Upper lobe of right lung (tissue), 1 donor: Measurements from ENCODE around the gene SLC44A1. TPM values are rescaled to one million over a fixed set of nuclear protein-coding genes. Genes with fewer than 3 reads are reported as not detected.
A peak's percentile ranks its signal among the peaks of the same experiment; 100 is the strongest.

Source experiments
- ATAC-seq: fragments of 200-7000 bp; cut with Tn5 transposase; one replicate; pipeline ENCODE4 v1.9.1; 2020; ENCODE audit warnings: mild to moderate bottlenecking, moderate library complexity
- DNase-seq: peaks from one replicate; pipeline ENCODE4 v3.0.0-alpha.2; 2020
- H3K27ac ChIP-seq: fragments of 200-600 bp; one replicate; pipeline ENCODE4 v1.8.0; 2022
- H3K27me3 ChIP-seq: fragments of 200-600 bp; one replicate; pipeline ENCODE4 v1.8.0; 2022; ENCODE audit warnings: mild to moderate bottlenecking
- H3K36me3 ChIP-seq: fragments of 200-600 bp; one replicate; pipeline ENCODE4 v1.8.0; 2022
- H3K4me1 ChIP-seq: fragments of 200-600 bp; one replicate; pipeline ENCODE4 v1.8.0; 2022
- H3K4me3 ChIP-seq: fragments of 200-600 bp; one replicate; pipeline ENCODE4 v1.8.0; 2022; ENCODE audit warnings: mild to moderate bottlenecking
- H3K9me3 ChIP-seq: fragments of 200-600 bp; one replicate; pipeline ENCODE4 v1.8.0; 2022
- CTCF ChIP-seq: fragments of 200-600 bp; IDR thresholded peaks from one replicate; pipeline ENCODE4 v1.8.0; 2022; ENCODE audit warnings: antibody characterized with exemption
- intact Hi-C: fragments of 100-400 bp; cut with DNase I; formaldehyde crosslinking; loops from one replicate; pipeline ENCODE4 v1.11.0; 2022
- total RNA-seq: library from RNA; stranded (reverse); fragmentation: NEBNext Ultra II Directional; extraction: Animal tissue kit (Norgen Biotek cat#: 25700); gene quantifications from one replicate; pipeline ENCODE4 v1.2.1, GENCODE V29; 2021
- donor health status: DM: no; HTN: yes; CAD: no; lungs with severe emphysema.

Gene SLC44A1
- total RNA-seq, 1 donor from 2014 or later, result 66.1 TPM

GRCh38 chr9:105257809-105258208 is 13.4 kb downstream of the SLC44A1 start:
- intact Hi-C loops, result no loop called here
- no peak for TF ChIP-seq CTCF
- H3K4me1 ChIP-seq, result peaks cover 35% of the 10 kb centered on the region
- no peaks in the 10 kb centered on the region for H3K36me3 ChIP-seq
- no peaks in the 10 kb centered on the region for H3K27me3 ChIP-seq
- H3K4me3 ChIP-seq, result no peak overlapping the region
- ATAC-seq, result no peak
- DNase-seq, result no peak
- H3K27ac ChIP-seq, result no peak overlapping the region
- H3K9me3 ChIP-seq, result no peaks in the 10 kb centered on the region

GRCh38 chr9:105258225-105258737 is 13.8 kb downstream of the SLC44A1 start:
- ATAC-seq, result peak; percentile 51
- Histone ChIP-seq H3K9me3 (no peaks in the 10 kb centered on the region), H3K27me3 (no peaks in the 10 kb centered on the region), H3K4me1 (peaks cover 35% of the 10 kb centered on the region), H3K27ac (no peak overlapping the region), H3K4me3 (no peak overlapping the region), H3K36me3 (no peaks in the 10 kb centered on the region)
- TF ChIP-seq CTCF, result no peak
- intact Hi-C loops, result no loop called here
- DNase-seq, result no peak

GRCh38 chr9:105259274-105259673 is 14.8 kb downstream of the SLC44A1 start:
- DNase-seq (no peak), ATAC-seq (no peak)
- H3K27ac ChIP-seq, result peak overlapping the region; percentile 15
- no peaks in the 10 kb centered on the region for H3K36me3 ChIP-seq
- intact Hi-C loops, result no loop called here
- no peaks in the 10 kb centered on the region for H3K9me3 ChIP-seq
- H3K27me3 ChIP-seq, result no peaks in the 10 kb centered on the region
- no peak overlapping the region for H3K4me3 ChIP-seq
- peaks cover 35% of the 10 kb centered on the region for H3K4me1 ChIP-seq
- no peak for TF ChIP-seq CTCF

- no peak for TF ChIP-seq CTCF
- Histone ChIP-seq H3K36me3 (no peaks in the 10 kb centered on the region), H3K27me3 (no peaks in the 10 kb centered on the region), H3K27ac (peak overlapping the region; percentile 15), H3K4me1 (peaks cover 35% of the 10 kb centered on the region), H3K4me3 (no peak overlapping the region), H3K9me3 (no peaks in the 10 kb centered on the region)
- DNase-seq (no peak), ATAC-seq (peak; percentile 70)
- intact Hi-C loops, result no loop called here
These were observed 15.5 kb downstream of the SLC44A1 start for GRCh38 chr9:105259731-105260612.

GRCh38 chr9:105262497-105262896 is 18.0 kb downstream of the SLC44A1 start:
- no peak for TF ChIP-seq CTCF
- Histone ChIP-seq H3K4me3 (no peak overlapping the region), H3K27me3 (no peaks in the 10 kb centered on the region), H3K27ac (no peak overlapping the region), H3K4me1 (peaks cover 33% of the 10 kb centered on the region), H3K36me3 (no peaks in the 10 kb centered on the region), H3K9me3 (no peaks in the 10 kb centered on the region)
- intact Hi-C loops, result no loop called here
- ATAC-seq (no peak), DNase-seq (no peak)
